Right lobe of liver (tissue), 6 donors: ENCODE results near the gene PCNT. TPM values are rescaled to one million over a fixed set of nuclear protein-coding genes. Genes with fewer than 3 reads are reported as not detected.

Experiments
- ATAC-seq, 4 donors: fragments of 200-7000 bp; cut with Tn5 transposase; one replicate each; pipeline ENCODE4 v1.9.1; 2020; ENCODE audit warnings: mild to moderate bottlenecking in 4 of 4, moderate library complexity in 4 of 4
- DNase-seq, 3 donors: peaks; one replicate each; pipeline ENCODE4 v3.0.0-alpha.2; 2020
- H3K27ac ChIP-seq, 3 donors: fragments of 200-600 bp; one replicate each; pipeline ENCODE4 v1.8.0; 2022
- H3K27me3 ChIP-seq, 2 donors: fragments of 200-600 bp; one replicate each; pipeline ENCODE4 v1.8.0; 2022
- H3K36me3 ChIP-seq, 4 donors: fragments of 200-600 bp; sonication (generic) in 1 of 4; one replicate each; pipeline versions ENCODE4 v1.5.1 to v1.8.0; 2017 to 2022; ENCODE audit warnings: control low read depth in 1 of 4
- H3K4me1 ChIP-seq, 4 donors: fragments of 200-600 bp; sonication (generic) in 1 of 4; one replicate each; pipeline versions ENCODE4 v1.5.1 to v1.8.0; 2017 to 2022; ENCODE audit warnings: control low read depth in 1 of 4
- H3K4me3 ChIP-seq, 3 donors: fragments of 200-600 bp; one replicate each; pipeline ENCODE4 v1.8.0; 2022
- H3K9me3 ChIP-seq, 4 donors: fragments of 200-600 bp; sonication (generic) in 1 of 4; one replicate each; pipeline versions ENCODE4 v1.5.1 to v1.8.0; 2017 to 2022; ENCODE audit warnings: control low read depth in 1 of 4
- POLR2A ChIP-seq: fragments of 450-650 bp; IDR thresholded peaks from one replicate; pipeline ENCODE4 v1.6.1; 2017; ENCODE audit warnings: antibody characterized with exemption, mild to moderate bottlenecking
- WGBS: methylation state at CpG from one replicate; pipeline ENCODE4 v1.1.6; 2018; ENCODE audit warnings: low coverage, low lambda C conversion rate; ENCODE audit not compliant: insufficient coverage; ENCODE audit errors: missing lambda C conversion rate; 5-methylcytosine and 5-hydroxymethylcytosine counted together
- intact Hi-C, 2 donors: fragments of 100-400 bp; cut with DNase I; formaldehyde crosslinking; loops; one replicate each; pipeline versions ENCODE4 v1.11.2 to v1.14.1; 2022
- total RNA-seq, 6 experiments: library from RNA; depleted of rRNA in 2 of 6; stranded (reverse); fragments of >200 nt in 2 of 6; fragmentation: NEBNext Ultra II Directional in 3 of 6; extraction: Animal tissue kit (Norgen Biotek cat#: 25700) in 3 of 6; gene quantifications; one replicate each; pipeline versions ENCODE4 v1.1.0 to v1.2.4, GENCODE V29; 2016 to 2023
- TF ChIP-seq, protein P1 (sequence below), 4 donors: fragments of 200-600 bp in 3 of 4; fragments of 450-650 bp in 1 of 4; IDR thresholded peaks; one replicate each; pipeline versions ENCODE4 v1.5.1 to v1.8.0; 2016 to 2022; ENCODE audit warnings: antibody characterized with exemption in 4 of 4, mild to moderate bottlenecking in 2 of 4
- donor health status: DM: no; HTN: yes; CAD: no.
- donor health status: DM: no; HTN: no; CAD: no.
- donor health status: DM: no; HTN: no; CAD: no.
- donor health status: DM: no; HTN: yes; CAD: no.
- donor health status: DM: no; HTN: yes; CAD: no.

The PCNT gene
- total RNA-seq, 6 experiments from 2014 or later, result 9.9 to 18.2 (median 14.1) TPM

DNA sequence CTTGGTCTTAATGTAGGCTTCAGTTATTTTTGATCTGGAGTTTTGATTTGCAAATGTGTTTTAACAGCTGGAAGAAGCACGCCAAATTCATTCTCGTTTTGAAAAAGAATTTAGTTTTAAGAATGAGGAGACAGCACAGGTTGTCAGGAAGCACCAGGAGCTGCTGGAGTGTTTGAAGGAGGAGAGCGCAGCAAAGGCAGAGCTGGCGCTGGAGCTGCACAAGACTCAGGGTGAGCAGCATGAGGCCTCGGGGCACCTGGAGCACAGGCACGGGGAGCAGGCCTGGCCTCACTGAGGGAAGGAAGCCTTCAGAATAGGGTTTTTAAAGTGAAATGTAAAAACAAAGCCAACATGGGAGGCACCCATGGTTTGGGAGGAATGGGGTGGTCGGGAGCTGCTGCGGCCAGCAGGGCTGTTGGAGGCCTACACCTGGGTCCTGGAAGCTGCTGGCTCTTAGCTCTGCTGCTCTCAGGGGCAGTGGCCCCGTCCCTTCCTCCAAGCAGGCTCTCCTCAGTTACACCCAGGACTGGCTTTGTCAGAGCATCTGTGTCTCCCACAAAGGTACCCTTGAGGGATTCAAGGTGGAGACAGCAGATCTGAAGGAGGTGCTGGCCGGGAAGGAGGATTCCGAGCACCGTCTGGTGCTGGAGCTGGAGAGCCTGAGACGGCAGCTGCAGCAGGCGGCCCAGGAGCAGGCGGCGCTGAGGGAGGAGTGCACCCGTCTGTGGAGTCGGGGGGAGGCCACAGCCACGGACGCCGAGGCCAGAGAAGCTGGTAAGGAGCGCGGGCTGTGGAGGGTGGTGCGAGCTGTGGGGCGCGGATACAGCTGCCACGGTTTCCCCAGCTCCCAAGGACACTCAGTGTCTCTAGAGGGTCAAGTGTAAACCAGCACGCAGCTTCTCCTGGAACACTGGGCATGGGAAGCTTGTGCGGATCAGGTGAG is 66.9 kb downstream of the PCNT start:
- intact Hi-C loops, result no loop called here
- Histone ChIP-seq H3K27me3 (no peaks in the 10 kb centered on the region), H3K36me3 (peaks cover 0 to 14% (median 0%) of the 10 kb centered on the region in 4 donors), H3K4me3 (no peak overlapping the region), H3K9me3 (no peaks in the 10 kb centered on the region), H3K27ac (no peak overlapping the region), H3K4me1 (peaks cover 0 to 20% (median 7%) of the 10 kb centered on the region in 4 donors)
- ATAC-seq (no peak), DNase-seq (no peak)
- TF ChIP-seq, protein P1, sequence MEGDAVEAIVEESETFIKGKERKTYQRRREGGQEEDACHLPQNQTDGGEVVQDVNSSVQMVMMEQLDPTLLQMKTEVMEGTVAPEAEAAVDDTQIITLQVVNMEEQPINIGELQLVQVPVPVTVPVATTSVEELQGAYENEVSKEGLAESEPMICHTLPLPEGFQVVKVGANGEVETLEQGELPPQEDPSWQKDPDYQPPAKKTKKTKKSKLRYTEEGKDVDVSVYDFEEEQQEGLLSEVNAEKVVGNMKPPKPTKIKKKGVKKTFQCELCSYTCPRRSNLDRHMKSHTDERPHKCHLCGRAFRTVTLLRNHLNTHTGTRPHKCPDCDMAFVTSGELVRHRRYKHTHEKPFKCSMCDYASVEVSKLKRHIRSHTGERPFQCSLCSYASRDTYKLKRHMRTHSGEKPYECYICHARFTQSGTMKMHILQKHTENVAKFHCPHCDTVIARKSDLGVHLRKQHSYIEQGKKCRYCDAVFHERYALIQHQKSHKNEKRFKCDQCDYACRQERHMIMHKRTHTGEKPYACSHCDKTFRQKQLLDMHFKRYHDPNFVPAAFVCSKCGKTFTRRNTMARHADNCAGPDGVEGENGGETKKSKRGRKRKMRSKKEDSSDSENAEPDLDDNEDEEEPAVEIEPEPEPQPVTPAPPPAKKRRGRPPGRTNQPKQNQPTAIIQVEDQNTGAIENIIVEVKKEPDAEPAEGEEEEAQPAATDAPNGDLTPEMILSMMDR (IDR thresholded peaks at IDR 0.05), result no peak
- TF ChIP-seq POLR2A, result no peak
- WGBS, result 96% methylated on average over 20 of the region's 29 CpGs

DNA sequence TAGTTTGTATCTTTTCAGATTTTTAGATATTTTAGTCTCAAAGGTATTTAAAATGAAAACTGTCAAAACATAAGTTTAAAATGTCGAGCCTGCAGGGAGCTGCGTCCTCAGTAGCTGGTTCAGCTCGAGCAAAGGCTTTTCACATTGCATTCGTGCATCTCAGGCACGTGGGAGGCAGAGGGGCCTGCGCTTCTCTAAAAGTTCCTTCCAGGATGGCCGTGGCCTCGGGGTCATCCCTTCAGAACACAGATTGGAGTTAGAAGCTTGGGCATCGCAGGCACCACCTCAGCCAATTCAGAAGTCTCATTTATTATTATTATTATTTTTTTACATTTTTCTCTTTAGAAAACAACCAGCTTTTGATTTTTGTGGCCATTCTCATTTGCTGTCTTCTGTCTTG is 67.8 kb downstream of the PCNT start:
- H3K9me3 ChIP-seq, result no peaks in the 10 kb centered on the region
- WGBS, result 89% methylated on average over 9 of the region's 9 CpGs
- intact Hi-C loops, result no loop called here
- no peak for TF ChIP-seq POLR2A
- TF ChIP-seq, protein P1 (IDR thresholded peaks at IDR 0.05), result no peak
- ATAC-seq, result no peak
- H3K27ac ChIP-seq, result no peak overlapping the region
- H3K27me3 ChIP-seq, result no peaks in the 10 kb centered on the region
- H3K4me1 ChIP-seq, result peaks cover 0 to 20% (median 7%) of the 10 kb centered on the region in 4 donors
- DNase-seq, result no peak
- no peak overlapping the region for H3K4me3 ChIP-seq
- peaks cover 0 to 9% (median 0%) of the 10 kb centered on the region in 4 donors for H3K36me3 ChIP-seq

DNA sequence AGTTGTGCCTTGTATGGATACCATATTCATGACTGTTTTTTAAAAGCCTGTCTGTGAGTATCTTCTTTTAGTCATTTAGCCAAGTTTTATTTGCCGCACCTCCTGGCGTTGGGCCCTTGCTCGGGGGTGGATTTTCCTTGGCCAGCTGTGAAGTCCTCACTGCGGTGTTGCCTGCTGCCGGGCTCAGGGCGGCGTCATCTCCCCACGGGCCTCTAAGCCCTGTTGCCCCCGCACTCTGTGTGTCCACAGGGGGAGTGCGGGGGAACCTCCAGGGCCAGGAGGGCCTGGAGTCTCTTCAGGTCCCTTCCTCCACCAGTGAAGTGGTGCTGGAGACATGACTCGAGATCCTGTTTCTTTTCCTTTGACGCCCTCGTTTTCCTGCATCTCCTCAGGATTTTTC is 69.0 kb downstream of the PCNT start:
- intact Hi-C loops, result no loop called here
- H3K27me3 ChIP-seq, result no peaks in the 10 kb centered on the region
- peaks cover 0 to 20% (median 7%) of the 10 kb centered on the region in 4 donors for H3K4me1 ChIP-seq
- DNase-seq (no peak), ATAC-seq (no peak)
- 75% methylated on average over 5 of the region's 13 CpGs for WGBS
- peaks cover 0 to 16% (median 2%) of the 10 kb centered on the region in 4 donors for H3K36me3 ChIP-seq
- H3K27ac ChIP-seq, result peak overlapping the region; percentile 89 to 98 (median 98)
- H3K9me3 ChIP-seq, result no peaks in the 10 kb centered on the region
- TF ChIP-seq, protein P1 (IDR thresholded peaks at IDR 0.05), result no peak
- no peak for TF ChIP-seq POLR2A
- H3K4me3 ChIP-seq, result no peak overlapping the region

DNA sequence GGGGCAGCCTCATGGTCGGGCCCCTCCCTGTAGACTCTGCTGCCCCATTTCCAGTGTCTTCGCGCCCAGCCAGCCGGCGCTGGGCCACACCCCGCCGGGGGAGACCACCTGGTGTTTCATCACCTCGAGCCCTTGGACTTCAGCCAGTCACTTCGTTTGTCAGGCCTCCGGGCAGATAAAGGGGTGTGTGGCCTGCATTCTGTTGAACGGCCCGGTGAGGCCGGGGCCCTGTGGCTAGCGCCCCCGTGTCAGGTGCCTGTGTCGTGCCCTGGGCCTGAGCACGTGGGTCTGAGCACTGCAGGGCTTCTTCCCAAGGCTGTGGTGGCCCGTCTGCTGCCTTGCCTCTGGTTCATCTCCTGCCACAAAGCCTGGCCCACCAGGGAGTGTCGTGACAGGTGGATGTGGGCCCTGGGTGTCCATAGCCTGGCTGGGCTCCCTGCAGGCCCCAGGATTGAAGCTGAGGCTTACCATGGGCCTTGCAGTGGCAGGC is 69.5 kb downstream of the PCNT start:
- DNase-seq (no peak), ATAC-seq (peak; percentile 3 to 44 (median 24))
- Histone ChIP-seq H3K4me1 (peaks cover 0 to 20% (median 7%) of the 10 kb centered on the region in 4 donors), H3K4me3 (no peak overlapping the region), H3K36me3 (peaks cover 0 to 16% (median 5%) of the 10 kb centered on the region in 4 donors), H3K27ac (peak overlapping the region; percentile 89 to 98 (median 98)), H3K27me3 (no peaks in the 10 kb centered on the region), H3K9me3 (no peaks in the 10 kb centered on the region)
- 62% methylated on average over 4 of the region's 19 CpGs for WGBS
- intact Hi-C loops, result no loop called here
- TF ChIP-seq, protein P1 (IDR thresholded peaks at IDR 0.05), result no peak
- TF ChIP-seq POLR2A, result no peak
